Naive thymus-derived CD4-positive, alpha-beta T cell (primary cell): Measurements from ENCODE around the gene RPTOR. TPM values are rescaled to one million over a fixed set of nuclear protein-coding genes. Genes with fewer than 3 reads are reported as not detected.

Source experiments
- ATAC-seq: fragments of 150-1000 bp; cut with Tn5 transposase; 2 replicates; pipeline ENCODE4 v1.10.0; 2021; ENCODE audit warnings: mild to moderate bottlenecking, moderate library complexity
- CTCF ChIA-PET: fragments of 350-600 bp; sonication (Branson Sonifier 250); formaldehyde crosslinking; loops from one replicate; lab custom pipeline; 2021; ENCODE audit warnings: antibody characterized with exemption; lab: Charles Lee
- POLR2A ChIA-PET: fragments of 350-600 bp; sonication (Branson Sonifier 250); formaldehyde crosslinking; loops from one replicate; lab custom pipeline; 2021; ENCODE audit warnings: antibody characterized with exemption, inconsistent platforms; lab: Charles Lee
- DNase-seq, 9 donors: peaks; one replicate each; pipeline versions ENCODE4 v3.0.0 to v3.0.0-alpha.2; 2020 to 2022; ENCODE audit warnings: mixed read lengths in 1 of 9
- H3K27ac ChIP-seq: one replicate; pipeline ENCODE4 v1.7.0; 2013; ENCODE audit warnings: mild to moderate bottlenecking, low read depth, low read length, moderate library complexity
- H3K27me3 ChIP-seq, 2 donors: one replicate each; pipeline ENCODE4 v1.7.0; 2013; ENCODE audit warnings: low read length in 2 of 2, mild to moderate bottlenecking in 2 of 2, moderate library complexity in 2 of 2; ENCODE audit not compliant: control insufficient read depth in 2 of 2, insufficient read depth in 2 of 2
- H3K36me3 ChIP-seq, 3 experiments: 1 replicate in 2 of 3; 2 replicates in 1 of 3; pipeline ENCODE4 v1.7.0; 2013; ENCODE audit warnings: low read length in 3 of 3, mild to moderate bottlenecking in 3 of 3, moderate library complexity in 1 of 3; ENCODE audit not compliant: insufficient read depth in 3 of 3, control insufficient read depth in 2 of 3
- H3K4me1 ChIP-seq, 2 donors: one replicate each; pipeline ENCODE4 v1.7.0; 2013; ENCODE audit warnings: low read length in 2 of 2, mild to moderate bottlenecking in 2 of 2, moderate library complexity in 1 of 2; ENCODE audit not compliant: control insufficient read depth in 2 of 2, insufficient read depth in 2 of 2
- H3K4me3 ChIP-seq: 2 replicates; pipeline ENCODE4 v1.7.0; 2013; ENCODE audit warnings: mild to moderate bottlenecking, low read length
- H3K9me3 ChIP-seq, 3 experiments: 1 replicate in 2 of 3; 2 replicates in 1 of 3; pipeline ENCODE4 v1.7.0; 2013; ENCODE audit warnings: low read length in 3 of 3; ENCODE audit not compliant: control insufficient read depth in 2 of 3
- H3K27ac Mint-ChIP-seq, 9 donors: one replicate each; pipeline ENCODE4 v1.8.0; 2020 to 2022; ENCODE audit warnings: mixed read lengths in 9 of 9, mild to moderate bottlenecking in 8 of 9, moderate library complexity in 5 of 9, inconsistent platforms in 2 of 9
- H3K27me3 Mint-ChIP-seq, 5 donors: one replicate each; pipeline ENCODE4 v1.8.0; 2021 to 2022; ENCODE audit warnings: mixed read lengths in 5 of 5, mild to moderate bottlenecking in 1 of 5
- H3K36me3 Mint-ChIP-seq, 5 donors: one replicate each; pipeline ENCODE4 v1.8.0; 2020 to 2022; ENCODE audit warnings: mixed read lengths in 5 of 5, mild to moderate bottlenecking in 3 of 5, inconsistent platforms in 1 of 5
- H3K4me1 Mint-ChIP-seq, 7 donors: one replicate each; pipeline ENCODE4 v1.8.0; 2020 to 2022; ENCODE audit warnings: mixed read lengths in 7 of 7, mild to moderate bottlenecking in 3 of 7, inconsistent platforms in 1 of 7
- H3K4me3 Mint-ChIP-seq, 10 donors: one replicate each; pipeline ENCODE4 v1.8.0; 2020 to 2022; ENCODE audit warnings: mild to moderate bottlenecking in 10 of 10, mixed read lengths in 10 of 10, moderate library complexity in 6 of 10, inconsistent platforms in 2 of 10
- H3K9me3 Mint-ChIP-seq, 11 donors: one replicate each; pipeline ENCODE4 v1.8.0; 2020 to 2022; ENCODE audit warnings: mixed read lengths in 11 of 11, mild to moderate bottlenecking in 4 of 11, inconsistent platforms in 1 of 11, moderate library complexity in 1 of 11
- intact Hi-C, 2 donors: fragments of 100-400 bp; cut with micrococcal nuclease; formaldehyde crosslinking; loops; one replicate each; pipeline ENCODE4 v1.15.1; 2023
- polyA plus RNA-seq, 2 donors: library from polyadenylated mRNA; unstranded; fragments of 300-500 nt; fragmentation: Illumina TruSeq; gene quantifications; one replicate each; pipeline ENCODE4 v1.2.3, GENCODE V29; 2021
- total RNA-seq, 6 experiments: library from RNA in 5 of 6; stranded (reverse) in 5 of 6; gene quantifications; 1 replicate in 5 of 6; 2 replicates in 1 of 6; pipeline ENCODE4 v1.2.3 and lab custom pipeline; 2021 to 2026

Gene RPTOR
- total and polyA plus RNA-seq, 7 experiments from 2014 or later, result 10.9 to 89.8 (median 59.9) TPM

DNA sequence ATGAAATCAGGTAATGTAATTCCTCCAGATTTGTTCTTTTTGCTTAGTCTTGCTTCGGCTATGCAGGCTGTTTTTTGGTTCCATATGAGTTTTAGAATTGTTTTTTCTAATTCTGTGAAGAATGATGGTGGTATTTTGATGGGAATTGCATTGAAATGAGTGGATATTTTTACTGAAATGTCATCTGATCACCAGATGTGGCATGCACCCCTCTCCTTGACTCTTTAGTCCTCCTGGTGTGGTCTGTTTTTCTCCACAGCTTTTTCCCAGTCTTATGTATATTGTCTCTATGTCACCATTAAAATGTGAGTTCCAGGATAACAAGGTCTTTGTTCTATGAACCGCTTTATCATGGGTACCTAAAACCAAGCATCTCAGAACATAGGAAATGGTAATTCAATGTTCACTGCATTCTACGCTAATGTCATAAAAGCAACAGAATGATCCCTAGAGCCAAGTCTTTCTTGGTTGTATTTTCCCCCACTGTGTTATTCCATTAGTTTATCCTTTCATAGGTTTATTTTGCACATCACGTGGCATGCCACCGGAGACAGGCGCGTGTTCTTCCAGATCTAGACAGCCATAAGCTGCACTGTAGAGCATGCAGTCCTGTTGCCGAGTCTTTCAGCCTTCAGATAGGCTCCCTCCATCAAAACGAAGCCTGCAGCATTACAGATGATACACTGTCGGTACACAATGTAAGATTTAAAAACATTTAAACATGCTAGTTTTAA is 172.5 kb downstream of the RPTOR start:
- H3K27ac Mint-ChIP-seq, result no peak overlapping the region
- peaks cover 0 to 42% (median 26%) of the 10 kb centered on the region in 5 donors for H3K36me3 Mint-ChIP-seq
- no peak overlapping the region for H3K4me3 ChIP-seq
- peaks cover 0 to 6% (median 0%) of the 10 kb centered on the region in 11 donors for H3K9me3 Mint-ChIP-seq
- ChIA-PET CTCF (no interaction called here), POLR2A (no interaction called here)
- intact Hi-C loops, result no loop called here
- H3K4me1 Mint-ChIP-seq, result peaks cover 14 to 63% (median 61%) of the 10 kb centered on the region in 7 donors
- H3K27me3 Mint-ChIP-seq, result no peaks in the 10 kb centered on the region
- H3K27me3 ChIP-seq, result no peaks in the 10 kb centered on the region
- H3K4me3 Mint-ChIP-seq, result no peak overlapping the region
- no peak for ATAC-seq
- H3K27ac ChIP-seq, result no peak overlapping the region
- peaks cover 5 to 13% of the 10 kb centered on the region in 2 donors for H3K4me1 ChIP-seq
- H3K9me3 ChIP-seq, result no peaks in the 10 kb centered on the region
- no peaks in the 10 kb centered on the region for H3K36me3 ChIP-seq
- DNase-seq, result no peak

DNA sequence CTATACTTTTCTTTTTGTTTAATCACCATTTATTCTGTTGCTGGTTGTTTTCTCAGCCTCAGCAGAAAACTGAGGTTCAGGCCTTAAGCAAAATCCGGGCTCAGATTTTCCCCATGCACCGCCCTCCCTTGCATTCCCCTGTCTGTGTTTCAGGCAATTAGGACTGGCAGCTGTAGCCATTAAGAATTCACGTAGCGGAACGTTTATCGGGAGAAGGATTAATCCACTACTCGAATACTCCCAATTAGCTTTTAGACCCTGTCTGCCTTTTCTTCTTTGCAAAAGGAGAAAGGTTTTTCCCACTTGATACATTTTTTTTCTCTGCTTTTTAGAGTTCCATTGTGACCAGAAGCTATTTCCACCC is 173.1 kb downstream of the RPTOR start:
- peak overlapping the region in 2 of 9 donors; percentile 65 to 66 for H3K27ac Mint-ChIP-seq
- ATAC-seq, result no peak
- no peak overlapping the region for H3K4me3 ChIP-seq
- CTCF ChIA-PET, result interaction anchor here (0.5 kb wide), 1 partner anchor 36 kb away, joined by 3 read pairs; no protein-coding TSS in a partner anchor
- H3K4me1 ChIP-seq, result peaks cover 5 to 9% of the 10 kb centered on the region in 2 donors
- intact Hi-C loops, result no loop called here
- no peak for DNase-seq
- POLR2A ChIA-PET, result interaction anchor here (1.0 kb wide), 1 partner anchor 174 kb away, joined by 4 read pairs; no protein-coding TSS in a partner anchor
- no peak overlapping the region for H3K4me3 Mint-ChIP-seq
- H3K36me3 Mint-ChIP-seq, result peaks cover 0 to 37% (median 23%) of the 10 kb centered on the region in 5 donors
- no peaks in the 10 kb centered on the region for H3K27me3 ChIP-seq
- H3K9me3 ChIP-seq, result no peaks in the 10 kb centered on the region
- H3K27me3 Mint-ChIP-seq, result no peaks in the 10 kb centered on the region
- peaks cover 0 to 6% (median 0%) of the 10 kb centered on the region in 11 donors for H3K9me3 Mint-ChIP-seq
- H3K36me3 ChIP-seq, result no peaks in the 10 kb centered on the region
- H3K4me1 Mint-ChIP-seq, result peaks cover 18 to 63% (median 61%) of the 10 kb centered on the region in 7 donors
- H3K27ac ChIP-seq, result no peak overlapping the region

DNA sequence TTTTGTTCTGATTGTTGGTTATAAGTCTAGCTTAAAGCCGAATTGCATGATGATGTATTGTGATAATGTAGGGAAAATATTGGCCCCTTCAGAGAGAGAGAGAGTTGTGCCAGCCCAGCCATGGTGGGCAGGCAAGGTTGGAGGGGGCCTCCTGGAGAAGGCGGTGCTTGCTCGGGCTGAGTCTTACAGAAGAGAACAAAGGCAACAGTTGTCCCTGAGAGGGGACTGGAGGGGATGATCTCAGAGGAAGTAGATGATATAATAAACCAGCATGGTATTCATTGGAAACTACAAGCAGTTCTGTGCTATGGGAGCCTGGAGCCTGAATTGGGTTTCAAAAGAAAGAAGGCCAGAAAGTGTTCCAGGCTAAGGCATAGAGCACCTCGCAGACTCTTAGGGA is 173.8 kb downstream of the RPTOR start:
- H3K27me3 ChIP-seq, result no peaks in the 10 kb centered on the region
- H3K27ac ChIP-seq, result no peak overlapping the region
- Mint-ChIP-seq H3K27ac (peak overlapping the region in 7 of 9 donors; percentile 0 to 76 (median 48)), H3K4me3 (peak overlapping the region in 2 of 10 donors; percentile 0 to 21), H3K4me1 (peaks cover 21 to 67% (median 61%) of the 10 kb centered on the region in 7 donors), H3K9me3 (peaks cover 0 to 6% (median 0%) of the 10 kb centered on the region in 11 donors), H3K27me3 (no peaks in the 10 kb centered on the region), H3K36me3 (peaks cover 0 to 36% (median 21%) of the 10 kb centered on the region in 5 donors)
- H3K4me1 ChIP-seq, result peaks cover 5 to 9% of the 10 kb centered on the region in 2 donors
- DNase-seq (no peak), ATAC-seq (no peak)
- H3K9me3 ChIP-seq, result no peaks in the 10 kb centered on the region
- POLR2A ChIA-PET, result interaction anchor here (1.0 kb wide), 1 partner anchor 173 kb away, joined by 4 read pairs; no protein-coding TSS in a partner anchor
- intact Hi-C loops, result no loop called here
- H3K36me3 ChIP-seq, result no peaks in the 10 kb centered on the region
- no peak overlapping the region for H3K4me3 ChIP-seq
- CTCF ChIA-PET, result interaction anchor here (0.5 kb wide), 1 partner anchor 36 kb away, joined by 3 read pairs; no protein-coding TSS in a partner anchor

DNA sequence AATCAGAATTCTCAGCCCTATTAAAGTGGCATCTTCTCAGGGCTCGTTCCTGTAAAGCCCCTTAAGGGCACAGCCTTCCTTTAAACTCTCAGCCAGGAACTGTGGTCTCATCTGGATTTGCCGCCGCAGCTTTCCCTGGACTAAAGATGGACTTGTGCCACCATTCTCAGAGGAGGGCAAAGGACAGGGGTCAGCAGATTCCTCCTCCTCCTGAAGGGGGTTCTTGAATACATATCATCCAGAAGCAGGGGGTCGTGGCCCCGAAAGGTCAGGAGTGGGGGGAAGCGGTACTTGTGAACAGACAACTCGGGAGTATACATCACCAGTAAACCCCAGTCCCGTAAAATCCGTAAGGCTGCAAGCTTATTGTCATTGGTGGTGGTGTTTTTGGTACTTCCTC is 174.8 kb downstream of the RPTOR start:
- Histone ChIP-seq H3K36me3 (no peaks in the 10 kb centered on the region), H3K4me3 (no peak overlapping the region), H3K9me3 (no peaks in the 10 kb centered on the region), H3K4me1 (peaks cover 5 to 9% of the 10 kb centered on the region in 2 donors), H3K27me3 (no peaks in the 10 kb centered on the region), H3K27ac (no peak overlapping the region)
- H3K4me3 Mint-ChIP-seq, result no peak overlapping the region
- ChIA-PET CTCF (interaction anchor here (0.6 kb wide), 2 partner anchors 62 to 211 kb away, joined by 3 read pairs; no protein-coding TSS in a partner anchor), POLR2A (interaction anchor here (0.6 kb wide), 1 partner anchor 108 kb away, joined by 3 read pairs; no protein-coding TSS in a partner anchor)
- ATAC-seq (no peak), DNase-seq (no peak)
- peaks cover 0 to 6% (median 0%) of the 10 kb centered on the region in 11 donors for H3K9me3 Mint-ChIP-seq
- intact Hi-C loops, result no loop called here
- H3K27me3 Mint-ChIP-seq, result no peaks in the 10 kb centered on the region
- peak overlapping the region in 2 of 9 donors; percentile 12 to 69 for H3K27ac Mint-ChIP-seq
- peaks cover 25 to 71% (median 64%) of the 10 kb centered on the region in 7 donors for H3K4me1 Mint-ChIP-seq
- H3K36me3 Mint-ChIP-seq, result peaks cover 0 to 39% (median 21%) of the 10 kb centered on the region in 5 donors

GRCh38 chr17:80720610-80721577 is 176.3 kb downstream of the RPTOR start:
- ChIA-PET POLR2A (interaction anchor here (1.1 kb wide), 1 partner anchor 70 kb away, joined by 3 read pairs; no protein-coding TSS in a partner anchor), CTCF (no interaction called here)
- Histone ChIP-seq H3K27ac (peak overlapping the region; percentile 24), H3K27me3 (no peaks in the 10 kb centered on the region), H3K36me3 (no peaks in the 10 kb centered on the region), H3K9me3 (no peaks in the 10 kb centered on the region), H3K4me3 (peak overlapping the region; percentile 25), H3K4me1 (peaks cover 5 to 9% of the 10 kb centered on the region in 2 donors)
- Mint-ChIP-seq H3K27me3 (no peaks in the 10 kb centered on the region), H3K27ac (peak overlapping the region; percentile 1 to 96 (median 74)), H3K36me3 (peaks cover 3 to 33% (median 18%) of the 10 kb centered on the region in 5 donors), H3K4me1 (peaks cover 27 to 79% (median 71%) of the 10 kb centered on the region in 7 donors), H3K4me3 (peak overlapping the region in 8 of 10 donors; percentile 19 to 71 (median 47)), H3K9me3 (peaks cover 0 to 4% (median 0%) of the 10 kb centered on the region in 11 donors)
- ATAC-seq (peak; percentile 72), DNase-seq (peak in 3 of 9 donors; percentile 18 to 56 (median 21))
- intact Hi-C loops, result no loop called here

GRCh38 chr17:80722661-80723060 is 178.0 kb downstream of the RPTOR start:
- ChIA-PET CTCF (no interaction called here), POLR2A (interaction anchor here (1.3 kb wide), 1 partner anchor 11 kb away, joined by 3 read pairs; no protein-coding TSS in a partner anchor)
- ATAC-seq (no peak), DNase-seq (no peak)
- H3K9me3 ChIP-seq, result no peaks in the 10 kb centered on the region
- H3K27ac Mint-ChIP-seq, result peak overlapping the region in 2 of 9 donors; percentile 36 to 74
- no peaks in the 10 kb centered on the region for H3K36me3 ChIP-seq
- no peaks in the 10 kb centered on the region for H3K27me3 Mint-ChIP-seq
- no peak overlapping the region for H3K27ac ChIP-seq
- intact Hi-C loops, result no loop called here
- peak overlapping the region in 1 of 10 donors; percentile 27 for H3K4me3 Mint-ChIP-seq
- peaks cover 5 to 9% of the 10 kb centered on the region in 2 donors for H3K4me1 ChIP-seq
- no peak overlapping the region for H3K4me3 ChIP-seq
- peaks cover 29 to 69% (median 61%) of the 10 kb centered on the region in 7 donors for H3K4me1 Mint-ChIP-seq
- no peaks in the 10 kb centered on the region for H3K27me3 ChIP-seq
- peaks cover 8 to 24% (median 11%) of the 10 kb centered on the region in 5 donors for H3K36me3 Mint-ChIP-seq
- no peaks in the 10 kb centered on the region for H3K9me3 Mint-ChIP-seq
